HG02623 (cell line): ENCODE measurements around the gene HKDC1.
"Not testable (repeated sequence)": the region's sequence is repeated elsewhere in the genome, so short reads cannot be mapped to it uniquely, and the experiment has no call there.

ENCODE experiments used
- ATAC-seq: cut with Tn5 transposase; IDR thresholded peaks from one replicate; pipeline ENCODE4 v1.9.1; 2021; ENCODE audit warnings: moderate library complexity; ENCODE audit not compliant: unreplicated experiment

Gene HKDC1

DNA sequence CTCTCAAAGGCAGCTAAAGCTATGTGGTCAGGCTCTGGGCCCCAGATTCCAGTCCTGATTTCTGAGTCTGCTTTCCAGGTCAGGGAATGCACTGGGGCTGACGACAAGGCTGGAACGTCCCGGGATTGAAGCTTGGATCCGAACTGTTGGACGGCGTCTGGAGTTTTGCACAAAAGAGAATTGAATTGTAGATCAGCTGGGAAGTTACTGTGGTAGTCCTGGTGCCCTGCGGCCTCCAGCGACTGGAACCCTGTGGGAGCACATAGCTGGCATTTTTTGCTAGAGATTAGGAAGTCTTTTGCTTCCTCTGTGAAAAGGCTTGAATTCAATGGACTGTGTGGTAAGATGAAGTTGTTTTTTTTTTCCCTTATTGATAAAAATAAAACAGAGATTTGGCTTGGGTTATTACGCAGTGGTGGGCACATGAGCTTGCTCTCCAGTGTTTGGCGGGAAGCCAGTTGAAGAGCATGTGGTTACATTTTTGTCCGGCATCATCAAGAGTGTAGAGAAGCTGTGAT is 58.4 kb downstream of the HKDC1 start, which contains the start of gene HK1:
Gene HK1 (plus strand): TSS at position 51 of the 518 bp plus-strand sequence.
- ATAC-seq: no peak

DNA sequence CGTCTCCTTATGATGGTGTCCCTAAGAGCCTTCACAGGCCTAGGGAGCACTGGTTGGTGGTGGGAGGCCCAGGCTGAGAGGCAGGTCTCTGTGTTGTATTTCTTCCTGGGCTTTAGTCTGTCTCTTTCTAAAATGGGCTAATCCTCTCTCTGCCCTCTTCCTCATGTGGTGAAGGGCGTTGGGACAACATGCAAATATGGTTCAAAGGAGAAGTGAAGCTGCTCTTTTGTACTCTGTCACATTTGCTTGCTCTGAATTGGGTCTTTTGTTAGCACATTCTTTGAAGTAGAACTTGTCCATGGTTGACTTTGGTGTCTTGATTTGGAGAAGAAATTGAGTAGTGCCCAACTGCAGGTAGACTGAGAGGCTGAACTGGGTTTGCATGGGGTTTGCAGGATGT is 59.0 kb downstream of the HKDC1 start:
- no peak for ATAC-seq

DNA sequence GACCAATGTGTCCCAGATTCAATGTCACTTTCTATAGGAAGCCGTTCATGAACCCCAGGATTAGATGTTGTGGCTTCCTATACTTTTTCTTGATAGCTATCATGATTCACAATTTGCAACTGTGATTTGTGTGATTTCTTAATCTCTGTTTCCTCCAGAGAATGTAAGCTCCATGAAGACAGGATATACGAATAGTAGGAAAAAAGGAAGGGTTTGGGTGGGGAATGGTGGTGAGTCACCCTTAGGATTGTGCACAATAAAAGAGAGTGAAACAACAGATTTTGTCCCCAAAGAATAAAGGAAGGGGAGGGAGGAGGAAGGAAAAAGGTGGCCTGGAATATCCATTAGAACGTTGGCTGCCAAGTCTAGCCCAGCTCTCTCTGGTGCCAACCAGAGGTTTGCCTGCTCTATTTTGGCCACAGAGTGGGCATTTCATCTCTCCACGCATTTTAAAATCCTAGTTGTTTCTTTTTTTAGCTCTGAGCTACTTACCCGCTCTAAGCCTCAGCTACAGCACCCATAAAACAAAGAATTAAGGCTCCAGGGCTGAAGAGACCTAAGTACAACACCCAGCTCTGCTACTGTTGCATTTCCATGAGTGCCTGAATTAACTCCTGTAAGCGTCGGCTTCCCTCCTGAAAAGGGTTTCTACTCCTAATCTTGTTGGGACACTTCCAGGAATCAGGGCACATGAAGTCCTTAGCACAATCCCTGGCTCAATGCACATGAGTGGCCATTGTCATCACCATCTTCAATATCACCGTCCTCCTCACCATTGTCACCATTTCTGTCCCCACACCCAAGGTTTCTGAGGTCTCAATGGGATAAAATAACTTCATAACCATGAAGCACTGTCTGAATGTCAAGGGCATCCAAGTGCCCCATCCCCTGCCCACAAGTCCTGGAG is 61.6 kb downstream of the HKDC1 start:
- no peak for ATAC-seq

DNA sequence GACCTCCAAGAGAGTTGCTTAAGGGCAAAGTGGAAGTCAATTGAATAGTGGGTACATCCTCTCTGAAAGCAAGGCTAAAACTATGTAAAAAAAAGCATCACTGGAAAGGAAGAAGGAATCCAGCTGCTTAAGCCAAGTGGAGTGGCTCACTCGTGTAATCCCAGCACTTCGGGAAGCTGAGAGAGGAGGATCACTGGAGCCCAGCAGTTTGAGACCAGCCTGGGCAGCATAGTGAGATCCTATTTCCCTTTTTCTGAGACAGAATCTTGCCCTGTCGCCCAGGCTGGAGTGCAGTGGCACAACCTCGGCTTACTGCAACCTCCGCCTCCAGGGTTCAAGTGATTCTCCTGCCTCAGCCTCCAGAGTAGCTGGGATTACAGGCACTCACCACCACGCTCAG is 64.3 kb downstream of the HKDC1 start:
- ATAC-seq: not testable (repeated sequence)

DNA sequence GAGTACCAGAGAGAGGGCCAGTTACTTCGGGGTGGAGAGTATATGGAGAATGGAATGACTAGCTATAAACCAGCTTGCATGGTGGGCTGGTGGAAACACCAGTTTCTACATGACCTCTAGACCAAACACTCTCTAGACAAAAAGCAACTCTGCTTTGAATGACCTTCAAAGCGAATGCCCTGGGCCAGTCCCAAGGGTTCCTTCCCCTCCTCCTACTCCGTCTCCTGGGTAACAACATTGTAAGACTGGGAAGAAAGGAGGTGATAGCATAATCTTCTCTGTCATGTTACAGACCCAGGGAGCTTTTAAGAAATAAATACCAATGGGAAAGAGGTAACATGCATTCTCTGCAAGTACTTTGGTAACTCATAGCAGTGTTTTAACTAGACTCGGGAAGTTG is 65.6 kb downstream of the HKDC1 start:
- no peak for ATAC-seq

DNA sequence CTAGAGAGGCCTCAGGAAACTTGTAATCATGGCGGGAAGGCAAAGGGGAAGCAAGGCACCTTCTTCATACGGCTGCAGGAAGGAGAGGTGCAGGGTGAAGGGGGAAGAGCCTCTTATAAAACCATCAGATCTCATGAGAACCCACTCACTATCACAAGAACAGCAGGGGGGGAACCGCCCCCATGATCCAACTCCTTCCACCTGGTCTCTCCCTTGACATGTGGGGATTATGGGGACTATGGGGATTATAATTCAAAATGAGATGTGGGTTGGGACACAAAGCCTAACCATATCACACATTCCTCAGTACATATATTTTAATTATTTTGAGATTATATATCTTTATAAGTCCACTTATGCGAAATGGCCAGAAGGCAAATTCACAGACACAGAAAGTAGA is 67.0 kb downstream of the HKDC1 start:
- no peak for ATAC-seq

DNA sequence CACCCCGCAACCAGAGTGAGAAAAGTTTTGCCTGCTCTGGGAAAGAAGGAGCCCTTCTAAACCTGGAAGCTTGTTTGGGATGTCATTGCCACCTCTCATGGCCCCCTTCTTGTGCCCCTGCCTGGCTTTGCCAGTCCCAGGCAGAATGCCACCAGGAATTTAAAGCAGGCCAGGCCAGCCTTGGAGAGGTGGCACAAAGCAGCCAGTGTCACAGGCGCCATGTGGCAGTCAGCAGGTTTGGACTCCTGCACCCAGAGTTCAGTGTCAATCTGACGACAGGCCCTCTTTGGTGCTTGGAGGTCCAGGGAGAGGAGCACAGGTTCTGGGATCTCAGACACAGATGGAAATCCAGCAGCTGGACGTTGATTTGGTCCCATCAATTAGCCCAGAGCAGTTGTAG is 70.9 kb downstream of the HKDC1 start:
- ATAC-seq: no peak

DNA sequence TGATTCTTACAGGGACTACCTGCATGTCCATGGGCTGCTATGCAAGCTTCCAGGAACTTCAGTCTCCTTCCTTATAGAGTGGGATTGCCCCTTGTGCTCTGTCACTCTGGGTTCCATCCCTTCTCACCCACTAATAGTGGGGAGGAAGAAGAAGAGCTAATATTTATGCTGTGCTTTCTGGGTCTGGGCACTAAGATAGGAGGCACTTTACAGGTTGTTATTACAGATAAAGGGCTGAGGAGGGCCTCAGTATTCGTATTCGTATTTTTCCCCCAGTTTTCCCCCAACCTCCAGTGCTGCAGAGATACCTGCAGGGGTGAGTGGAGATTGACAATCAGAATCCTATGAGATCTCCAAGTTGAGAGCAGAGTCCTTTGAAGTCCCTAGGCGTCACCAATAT is 72.3 kb downstream of the HKDC1 start:
- no peak for ATAC-seq

DNA sequence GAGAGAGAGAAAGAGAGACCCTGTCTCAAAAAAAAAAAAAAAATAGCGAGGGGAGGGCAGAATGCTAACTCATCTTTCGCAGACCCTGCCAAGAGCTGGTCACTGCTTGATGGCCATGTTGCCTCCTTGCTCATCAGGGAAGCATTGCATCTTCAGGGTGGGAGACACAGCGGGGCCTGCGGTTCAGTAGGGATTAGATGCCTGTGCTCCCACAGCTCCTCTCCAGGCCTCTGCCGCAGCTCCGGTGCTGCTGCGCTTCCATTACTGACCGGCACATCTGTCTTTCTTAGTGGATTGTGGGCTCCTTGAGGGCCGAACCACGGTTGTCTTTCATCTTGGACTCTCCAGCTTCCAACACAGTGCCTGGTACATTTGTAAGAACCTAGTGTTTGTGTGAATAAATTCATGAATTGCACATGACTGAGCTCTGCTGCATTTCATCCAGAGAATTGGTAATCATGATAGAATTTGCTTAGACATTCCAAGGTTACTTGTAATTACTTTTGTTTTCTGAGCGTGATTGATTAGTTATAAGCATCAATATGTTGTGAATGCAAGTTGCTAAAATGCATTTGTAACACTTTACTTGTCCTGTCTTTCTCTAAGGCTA is 75.0 kb downstream of the HKDC1 start:
- no peak for ATAC-seq

DNA sequence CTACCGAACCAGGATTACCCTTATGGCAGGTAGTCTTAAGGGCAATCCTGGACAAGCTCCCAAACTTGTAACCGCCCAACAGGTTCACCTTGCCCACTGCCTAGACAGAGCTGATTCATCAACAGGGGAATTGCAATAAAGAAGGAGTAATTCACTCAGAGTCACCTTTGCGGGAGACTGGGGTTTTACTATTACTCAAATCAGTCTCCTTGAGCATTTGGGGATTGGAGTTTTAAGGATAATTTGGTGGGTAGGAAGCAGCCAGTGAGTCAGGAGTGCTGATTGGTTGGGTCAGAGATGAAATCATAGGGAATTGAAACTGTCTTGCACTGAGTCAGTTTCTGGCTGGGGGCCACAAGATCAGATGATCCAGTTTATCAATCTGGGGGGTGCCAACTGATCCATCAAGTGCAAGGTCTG is 83.5 kb downstream of the HKDC1 start:
- ATAC-seq: no peak

DNA sequence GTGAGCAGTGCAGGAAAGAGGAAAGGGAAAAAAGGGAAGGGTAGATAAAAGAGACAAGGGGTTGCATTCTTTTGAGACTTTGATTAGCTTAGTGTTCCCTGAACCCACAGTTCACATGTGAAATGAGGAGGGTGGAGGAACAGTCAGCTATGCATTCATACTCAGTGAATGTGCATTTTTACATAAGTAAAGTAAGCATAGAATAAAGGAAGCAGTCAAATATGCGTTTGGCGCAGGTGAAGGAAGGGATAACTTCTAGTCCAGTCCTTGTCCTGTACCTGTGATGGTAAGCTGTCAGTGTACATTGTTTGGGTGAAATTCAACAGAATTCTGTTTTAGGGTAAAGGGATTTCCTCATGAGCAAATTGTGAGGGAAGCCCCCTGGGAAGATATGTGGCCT is 86.3 kb downstream of the HKDC1 start:
- ATAC-seq: no peak

DNA sequence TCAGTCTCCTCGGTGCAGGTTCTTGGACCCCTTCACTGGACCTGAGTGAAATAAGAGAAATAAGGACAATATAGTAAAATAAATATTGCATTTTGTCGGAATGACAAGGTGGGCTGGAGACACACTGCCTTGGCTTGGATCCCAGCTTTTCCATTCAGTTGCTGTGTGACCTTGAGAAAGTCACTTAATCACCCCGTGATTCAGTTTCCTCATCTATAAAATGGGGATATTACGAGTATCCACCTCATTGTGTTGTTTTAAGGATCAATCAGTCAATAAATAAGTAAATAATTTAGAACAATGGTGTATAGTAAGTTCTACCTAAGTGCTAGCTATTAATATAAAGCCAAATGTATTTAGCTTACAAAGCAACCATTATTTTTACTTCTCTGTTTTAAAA is 87.3 kb downstream of the HKDC1 start:
- ATAC-seq: no peak

DNA sequence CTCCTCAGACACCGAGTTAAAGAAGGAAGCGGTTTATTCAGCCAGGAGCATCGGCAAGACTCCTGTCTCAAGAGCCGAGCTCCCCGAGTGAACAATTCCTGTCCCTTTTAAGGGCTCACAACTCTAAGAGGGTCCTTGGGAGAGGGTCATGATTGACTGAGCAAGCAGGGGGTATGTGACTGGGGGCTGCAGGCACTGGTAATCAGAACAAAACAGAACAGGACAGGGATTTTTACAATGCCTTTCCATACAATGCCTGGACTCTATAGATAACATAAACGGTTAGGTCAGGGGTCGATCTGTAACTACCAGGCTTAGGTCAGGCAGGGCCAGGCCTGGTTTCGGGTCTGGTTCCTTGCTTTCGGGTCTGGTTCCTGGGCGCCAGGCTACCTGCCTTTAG is 88.2 kb downstream of the HKDC1 start:
- not testable (repeated sequence) for ATAC-seq

DNA sequence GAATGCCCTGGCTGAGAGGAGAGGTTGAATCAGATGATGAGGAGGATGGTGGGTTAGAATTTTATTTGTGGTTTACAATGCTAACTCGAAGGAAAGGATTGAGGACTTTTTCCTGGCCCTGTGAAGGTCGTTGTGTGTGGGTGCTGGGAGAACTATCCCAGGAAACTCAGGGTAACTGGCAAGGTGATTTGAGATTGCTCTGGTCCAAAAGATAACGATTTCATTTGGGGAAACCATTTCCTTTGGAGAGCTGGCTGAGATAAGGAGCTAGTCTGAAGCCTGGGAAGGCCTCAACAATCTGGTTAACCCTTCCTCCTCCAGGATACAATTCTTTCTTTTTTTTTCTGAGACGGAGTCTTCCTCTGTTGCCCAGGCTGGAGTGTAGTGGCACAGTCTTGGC is 91.2 kb downstream of the HKDC1 start:
- no peak for ATAC-seq

DNA sequence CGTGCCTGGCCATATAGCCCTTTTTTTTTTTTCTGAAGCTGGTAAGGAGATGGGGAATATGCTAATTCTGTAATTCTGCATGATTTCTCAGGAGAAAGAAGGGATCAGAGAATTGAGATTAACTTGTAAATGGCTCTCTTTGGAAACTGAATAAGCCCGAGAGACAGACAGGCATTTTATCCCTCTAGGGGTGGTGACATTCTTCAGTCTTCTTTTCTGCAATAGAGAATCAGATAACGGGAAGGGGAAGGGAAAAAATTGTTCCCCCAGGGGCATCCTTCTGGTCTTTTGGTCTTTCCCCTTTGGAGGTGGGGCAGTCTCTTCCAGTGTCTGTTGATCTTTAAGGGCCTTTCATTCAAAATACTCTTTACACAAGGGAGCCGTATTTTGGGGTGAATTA is 92.4 kb downstream of the HKDC1 start:
- no peak for ATAC-seq

DNA sequence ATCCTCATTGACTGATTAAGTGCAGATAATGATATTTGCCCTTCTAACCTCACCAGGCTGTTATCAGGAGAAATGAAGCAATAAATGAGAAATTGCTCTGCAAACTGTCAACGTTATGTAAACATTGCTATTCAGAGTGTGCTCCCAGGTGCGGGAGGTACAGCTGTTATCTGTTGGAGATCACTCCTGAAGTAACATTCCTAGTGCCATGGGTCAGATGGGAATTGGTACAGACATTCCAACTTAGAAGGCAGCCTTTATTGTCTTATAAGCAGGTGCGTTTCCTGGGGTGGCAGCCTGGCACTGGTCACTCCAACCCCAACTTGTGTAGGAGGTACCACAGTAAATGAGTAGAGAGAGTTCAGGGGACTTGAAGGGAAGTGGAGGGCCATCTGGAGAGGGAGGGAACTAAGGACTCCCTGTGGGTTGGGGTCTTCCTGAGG is 95.0 kb downstream of the HKDC1 start:
- no peak for ATAC-seq

DNA sequence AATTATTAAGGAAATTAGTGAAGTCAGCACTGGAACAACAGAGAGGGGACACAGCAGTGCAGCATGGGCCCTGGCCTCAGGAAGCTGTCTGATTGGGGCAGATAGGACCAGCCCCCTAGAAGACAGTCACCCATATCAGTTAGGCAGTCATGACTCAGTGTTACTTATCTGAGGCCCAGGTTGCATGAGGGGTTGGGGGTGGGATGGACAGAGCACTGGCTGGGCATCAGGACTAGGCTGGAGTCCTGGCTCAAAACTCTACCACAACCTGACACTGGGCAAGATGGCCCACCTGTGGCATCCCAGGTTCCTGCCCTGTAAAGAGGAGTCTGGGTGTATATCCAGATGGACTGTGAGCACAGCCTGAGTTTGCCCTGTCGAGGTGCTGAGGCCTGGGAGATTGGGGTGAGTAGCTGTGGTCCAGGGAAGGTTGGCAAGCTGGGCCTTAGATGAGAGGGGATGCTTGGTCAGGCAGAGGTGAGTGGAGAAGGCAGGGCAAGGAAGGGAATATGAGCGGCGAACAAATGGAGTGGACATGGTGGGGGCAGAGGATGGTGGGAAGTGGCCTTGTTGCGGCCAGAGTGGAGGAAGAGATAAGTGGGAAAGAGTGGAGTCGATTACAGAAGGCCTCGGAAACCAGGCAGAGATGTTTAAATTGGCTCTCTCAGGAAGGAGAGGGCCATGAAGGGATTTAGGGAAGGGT is 95.6 kb downstream of the HKDC1 start:
- ATAC-seq: no peak

DNA sequence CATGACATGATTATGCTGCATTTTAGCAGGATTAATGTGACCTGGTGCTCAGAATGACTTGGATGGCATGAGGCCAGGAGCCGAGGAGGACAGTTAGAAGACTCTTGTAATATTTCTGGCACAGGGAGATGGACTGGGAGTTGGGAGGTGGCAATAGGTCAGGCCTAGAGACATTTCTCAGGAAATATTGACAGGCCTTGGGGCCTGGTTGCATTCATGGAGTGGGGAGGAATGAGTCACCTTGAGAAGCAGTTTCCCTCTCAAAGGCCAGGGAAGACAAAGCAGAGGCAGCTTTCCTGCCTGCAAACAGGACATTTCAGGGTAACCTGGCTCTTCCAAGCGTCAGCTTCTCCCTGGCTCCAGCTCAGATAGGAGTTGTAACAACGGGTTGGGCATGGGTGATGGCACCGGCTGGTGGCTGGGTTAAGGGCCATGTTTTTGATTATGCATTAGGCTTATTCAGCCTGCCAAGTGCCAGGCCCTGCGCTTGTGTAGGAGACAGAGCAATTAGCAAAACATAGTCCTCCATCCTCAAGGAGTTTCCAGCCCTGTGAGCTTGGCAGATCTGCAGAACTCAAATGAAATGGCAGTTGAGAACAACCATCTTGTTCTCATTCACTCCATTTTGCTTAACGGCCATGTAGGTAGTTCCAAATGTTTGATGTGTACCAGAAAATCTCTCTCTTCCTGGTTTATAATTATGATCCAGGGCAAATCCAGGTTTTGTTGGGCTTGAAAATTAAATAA is 96.4 kb downstream of the HKDC1 start:
- ATAC-seq: no peak
